Activated CD4-positive, alpha-beta T cell treated with anti-CD3 and anti-CD28 coated beads for 36 hours (primary cell): ENCODE data around the gene UBA3. TPM values are rescaled to one million over a fixed set of nuclear protein-coding genes. Genes with fewer than 3 reads are reported as not detected.

Experiments
- ATAC-seq: fragments of 200-7000 bp; cut with Tn5 transposase; one replicate; pipeline ENCODE4 v1.10.0; 2021; ENCODE audit warnings: mild to moderate bottlenecking, moderate library complexity
- CTCF ChIA-PET: fragments of 350-600 bp; sonication (Branson Sonifier 250); formaldehyde crosslinking; loops from one replicate; lab custom pipeline; 2021; ENCODE audit warnings: antibody characterized with exemption; lab: Charles Lee
- POLR2A ChIA-PET: fragments of 350-600 bp; sonication (Branson Sonifier 250); formaldehyde crosslinking; loops from one replicate; lab custom pipeline; 2021; ENCODE audit warnings: antibody characterized with exemption, inconsistent platforms; lab: Charles Lee
- DNase-seq: peaks from one replicate; pipeline ENCODE4 v3.0.0-alpha.2; 2020
- H3K27ac Mint-ChIP-seq: one replicate; pipeline ENCODE4 v1.8.0; 2021; ENCODE audit warnings: mixed read lengths
- H3K27me3 Mint-ChIP-seq: one replicate; pipeline ENCODE4 v1.8.0; 2021; ENCODE audit warnings: mixed read lengths
- H3K36me3 Mint-ChIP-seq: one replicate; pipeline ENCODE4 v1.8.0; 2021; ENCODE audit warnings: low read depth, mixed read lengths
- H3K4me1 Mint-ChIP-seq: one replicate; pipeline ENCODE4 v1.8.0; 2021; ENCODE audit warnings: mixed read lengths
- H3K4me3 Mint-ChIP-seq: one replicate; pipeline ENCODE4 v1.8.0; 2021; ENCODE audit warnings: mild to moderate bottlenecking, moderate library complexity, mixed read lengths
- H3K9me3 Mint-ChIP-seq: one replicate; pipeline ENCODE4 v1.8.0; 2021; ENCODE audit warnings: low read depth, mixed read lengths
- intact Hi-C, 2 experiments: fragments of 100-400 bp; cut with DNase I in 1 of 2; cut with micrococcal nuclease in 1 of 2; formaldehyde crosslinking; loops; one replicate each; pipeline versions ENCODE4 v1.14.2 to v1.15.1; 2022 to 2024; cut with DNase I, micrococcal nuclease
- microRNA-seq: library from miRNA; unstranded; fragments of <30 nt; microRNA quantifications from one replicate; pipeline ENCODE4 v1.2.0, GENCODE V29; 2021; ENCODE audit warnings: borderline replicate concordance
- total RNA-seq, 2 experiments: library from RNA; stranded (reverse); gene quantifications; one replicate each; pipeline ENCODE4 v1.2.3, GENCODE V29; 2021

UBA3 gene
- total RNA-seq, 2 experiments from 2014 or later: 59.5 to 72.2 TPM

DNA sequence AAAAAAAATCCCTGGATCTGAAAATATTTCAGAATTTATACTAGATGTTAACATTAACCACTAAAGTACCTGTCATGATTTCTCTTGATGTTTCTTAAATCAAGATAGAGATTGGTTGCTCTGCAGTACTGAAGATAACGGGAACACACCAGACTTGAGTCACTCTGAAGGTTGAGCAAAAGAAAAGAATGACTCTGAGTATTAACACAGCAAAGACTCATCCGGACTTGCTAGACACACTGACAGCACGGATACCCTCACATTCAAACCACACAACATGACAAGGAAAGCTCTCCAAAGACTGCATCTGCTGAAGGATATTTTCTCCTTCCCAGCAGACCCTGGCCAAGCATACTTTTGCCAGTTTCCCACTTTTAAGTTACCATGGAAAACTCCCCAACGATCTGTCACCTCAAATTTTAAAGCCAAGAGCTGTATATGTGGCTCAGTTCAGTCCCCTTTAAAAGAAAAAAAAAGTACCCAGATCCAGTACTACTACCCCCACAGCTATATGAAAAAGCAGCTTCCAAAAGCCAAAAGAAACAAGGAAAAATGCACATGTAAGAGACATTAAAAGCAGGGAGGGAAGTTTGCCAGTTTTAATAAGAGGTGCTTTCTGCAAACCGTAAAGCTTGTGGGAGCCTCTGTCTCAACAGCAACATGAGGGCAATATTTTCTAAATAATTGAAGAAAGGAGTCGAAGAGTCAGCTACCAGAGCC lies 74.9 kb downstream of the UBA3 start:
- H3K9me3 Mint-ChIP-seq: no peaks in the 10 kb centered on the region
- POLR2A ChIA-PET: interaction anchor here (1.2 kb wide), 1 partner anchor 21 kb away, joined by 5 read pairs; no protein-coding TSS in a partner anchor
- peaks cover 23% of the 10 kb centered on the region for H3K36me3 Mint-ChIP-seq
- H3K4me3 Mint-ChIP-seq: no peak overlapping the region
- H3K27ac Mint-ChIP-seq: no peak overlapping the region
- no peak for ATAC-seq
- no peaks in the 10 kb centered on the region for H3K4me1 Mint-ChIP-seq
- H3K27me3 Mint-ChIP-seq: no peaks in the 10 kb centered on the region
- DNase-seq: no peak
- CTCF ChIA-PET: interaction anchor here (1.1 to 1.2 kb wide), 2 partner anchors 9 to 12 kb away, joined by 3 to 6 read pairs; partner anchors contain the start of gene EOGT
- intact Hi-C loops: no loop called here

Small RNA genes lying within 50 kb of the gene (microRNA-seq; reads per million reads assigned to microRNA genes)
- gene MIR3136: 3.9 reads per million, percentile 7 among the genes with 10 or more reads in this experiment

Other genes starting within 250 kb of the UBA3 start
- not detected for gene TAFA4, start 147.8 kb downstream of the UBA3 start, total RNA-seq
- gene EOGT, start 66.7 kb downstream of the UBA3 start, total RNA-seq: 1 to 10 TPM; 6.0 to 8.4 TPM
- 10 to 100 TPM; 33.2 to 34.1 TPM for gene TMF1, start 28.0 kb downstream of the UBA3 start, total RNA-seq
- gene ARL6IP5, start 4.6 kb upstream of the UBA3 start, total RNA-seq: 10 to 100 TPM; 60.4 to 76.0 TPM
- gene LMOD3, start 42.2 kb upstream of the UBA3 start, total RNA-seq: not detected